Ectodermal cell (in vitro differentiated cells): ENCODE data around the gene CHSY1.

Source experiments
- H3K27ac ChIP-seq: 2 replicates; pipeline ENCODE4 v1.7.0; 2013; ENCODE audit warnings: mild to moderate bottlenecking, low read depth, low read length; ENCODE audit not compliant: insufficient read depth, poor library complexity, severe bottlenecking
- H3K27me3 ChIP-seq: 2 replicates; pipeline ENCODE4 v1.7.0; 2013; ENCODE audit warnings: mild to moderate bottlenecking, low read length; ENCODE audit not compliant: insufficient read depth, control insufficient read depth, poor library complexity, severe bottlenecking
- H3K36me3 ChIP-seq: one replicate; pipeline ENCODE4 v1.7.0; 2013; ENCODE audit warnings: low read length; ENCODE audit not compliant: control insufficient read depth, insufficient read depth
- H3K4me1 ChIP-seq: one replicate; pipeline ENCODE4 v1.7.0; 2013; ENCODE audit warnings: low read length; ENCODE audit not compliant: control insufficient read depth, insufficient read depth
- H3K4me3 ChIP-seq: 2 replicates; pipeline ENCODE4 v1.7.0; 2013; ENCODE audit warnings: low read depth, low read length, control low read depth; ENCODE audit not compliant: insufficient read depth
- H3K9me3 ChIP-seq: 2 replicates; pipeline ENCODE4 v1.7.0; 2013; ENCODE audit warnings: mild to moderate bottlenecking, low read length, moderate library complexity; ENCODE audit not compliant: control insufficient read depth
- WGBS, 2 experiments: methylation state at CpG; one replicate each; pipeline ENCODE4 v1.1.7; 2013; ENCODE audit warnings: missing lambda C conversion rate in 2 of 2; 5-methylcytosine and 5-hydroxymethylcytosine counted together

CHSY1 gene

GRCh38 chr15:101153801-101154656, 97.8 kb downstream of the CHSY1 start:
- H3K4me3 ChIP-seq = no peak overlapping the region
- no peaks in the 10 kb centered on the region for H3K4me1 ChIP-seq
- H3K27ac ChIP-seq = no peak overlapping the region
- no peaks in the 10 kb centered on the region for H3K9me3 ChIP-seq
- H3K27me3 ChIP-seq = no peaks in the 10 kb centered on the region
- H3K36me3 ChIP-seq = no peaks in the 10 kb centered on the region
- WGBS, 2 experiments = 94 to 95% methylated on average over 19 of the region's 19 CpGs

DNA sequence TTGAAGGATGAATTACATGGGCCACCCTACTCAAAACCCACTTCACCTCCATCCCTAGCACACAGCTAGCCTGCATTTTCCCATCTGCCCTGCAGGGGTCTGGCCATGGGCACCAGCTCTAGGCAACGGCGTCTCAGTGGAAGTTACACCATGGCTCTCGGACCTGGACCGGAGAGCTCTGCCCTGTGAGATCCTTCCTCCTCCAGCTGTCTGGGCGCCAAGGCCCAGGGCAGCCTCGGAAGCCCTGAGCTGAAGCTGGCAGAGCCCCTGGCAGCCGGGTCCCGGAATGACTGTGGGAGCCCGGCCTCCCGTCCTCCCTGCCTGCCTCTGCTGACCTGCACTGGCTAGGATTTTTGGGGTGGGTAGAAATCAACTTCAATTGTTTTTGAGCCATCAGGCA, 98.9 kb downstream of the CHSY1 start:
- H3K4me3 ChIP-seq = no peak overlapping the region
- no peak overlapping the region for H3K27ac ChIP-seq
- H3K9me3 ChIP-seq = no peaks in the 10 kb centered on the region
- no peaks in the 10 kb centered on the region for H3K27me3 ChIP-seq
- H3K36me3 ChIP-seq = no peaks in the 10 kb centered on the region
- WGBS, 2 experiments = 81 to 89% methylated on average over 10 of the region's 10 CpGs
- no peaks in the 10 kb centered on the region for H3K4me1 ChIP-seq

GRCh38 chr15:101151288-101151687, 100.6 kb downstream of the CHSY1 start:
- Histone ChIP-seq H3K4me1 (no peaks in the 10 kb centered on the region), H3K9me3 (no peaks in the 10 kb centered on the region), H3K4me3 (no peak overlapping the region), H3K27ac (no peak overlapping the region), H3K27me3 (no peaks in the 10 kb centered on the region), H3K36me3 (no peaks in the 10 kb centered on the region)
- WGBS, 2 experiments = 92 to 93% methylated on average over 8 of the region's 8 CpGs

GRCh38 chr15:101150723-101151040, 101.2 kb downstream of the CHSY1 start:
- Histone ChIP-seq H3K27ac (no peak overlapping the region), H3K4me3 (no peak overlapping the region), H3K9me3 (no peaks in the 10 kb centered on the region), H3K27me3 (no peaks in the 10 kb centered on the region), H3K36me3 (no peaks in the 10 kb centered on the region), H3K4me1 (no peaks in the 10 kb centered on the region)
- 90 to 91% methylated on average over 7 of the region's 7 CpGs for whole genome bisulfite sequencing, 2 experiments

- Histone ChIP-seq H3K4me3 (no peak overlapping the region), H3K27ac (no peak overlapping the region), H3K9me3 (no peaks in the 10 kb centered on the region), H3K36me3 (no peaks in the 10 kb centered on the region), H3K4me1 (no peaks in the 10 kb centered on the region), H3K27me3 (no peaks in the 10 kb centered on the region)
- WGBS, 2 experiments = 93% methylated on average over 27 of the region's 27 CpGs
These were observed 101.8 kb downstream of the CHSY1 start for GRCh38 chr15:101149864-101150722.

GRCh38 chr15:101148881-101149664, 102.8 kb downstream of the CHSY1 start:
- Histone ChIP-seq H3K9me3 (no peaks in the 10 kb centered on the region), H3K36me3 (no peaks in the 10 kb centered on the region), H3K4me3 (no peak overlapping the region), H3K27me3 (no peaks in the 10 kb centered on the region), H3K4me1 (no peaks in the 10 kb centered on the region), H3K27ac (no peak overlapping the region)
- WGBS, 2 experiments = 91 to 92% methylated on average over 13 of the region's 13 CpGs

DNA sequence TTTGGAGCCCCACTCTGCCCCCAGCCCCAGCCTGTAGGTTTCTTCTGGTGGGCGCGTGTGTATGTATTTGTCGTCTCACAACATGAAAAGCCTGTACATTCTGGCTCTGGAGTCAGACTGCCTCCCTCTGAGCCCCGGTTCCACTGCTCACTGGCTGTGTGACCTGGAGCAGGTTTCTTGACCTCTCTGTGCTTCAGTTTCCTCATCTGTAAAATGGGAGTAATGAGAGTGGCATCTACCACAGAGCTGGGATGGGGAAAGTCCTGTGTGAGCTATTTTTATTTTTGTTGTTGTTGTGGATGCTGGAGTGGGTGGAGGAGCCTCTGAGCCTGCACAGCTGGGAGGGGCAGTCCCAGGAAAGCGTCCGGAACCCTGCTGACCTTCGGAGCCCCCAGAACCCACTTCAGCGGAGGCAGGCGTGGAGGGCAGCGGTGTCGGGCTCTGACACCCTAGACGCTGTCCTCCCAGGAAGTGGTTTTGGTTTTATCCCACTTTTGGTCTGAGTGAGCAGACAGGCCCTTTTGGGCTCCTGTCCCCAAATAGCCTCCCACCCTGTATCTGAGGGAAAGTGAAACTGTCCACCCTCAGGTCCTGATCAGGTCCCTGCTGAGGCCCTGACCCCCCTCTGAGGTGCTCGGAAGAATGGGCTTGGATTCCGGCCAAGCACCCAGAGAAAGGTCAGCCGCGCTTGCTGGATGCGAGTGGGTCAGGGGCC, 103.5 kb downstream of the CHSY1 start:
- H3K4me3 ChIP-seq = no peak overlapping the region
- 93 to 95% methylated on average over 17 of the region's 17 CpGs for WGBS, 2 experiments
- no peaks in the 10 kb centered on the region for H3K27me3 ChIP-seq
- H3K36me3 ChIP-seq = no peaks in the 10 kb centered on the region
- no peak overlapping the region for H3K27ac ChIP-seq
- H3K9me3 ChIP-seq = no peaks in the 10 kb centered on the region
- H3K4me1 ChIP-seq = no peaks in the 10 kb centered on the region

DNA sequence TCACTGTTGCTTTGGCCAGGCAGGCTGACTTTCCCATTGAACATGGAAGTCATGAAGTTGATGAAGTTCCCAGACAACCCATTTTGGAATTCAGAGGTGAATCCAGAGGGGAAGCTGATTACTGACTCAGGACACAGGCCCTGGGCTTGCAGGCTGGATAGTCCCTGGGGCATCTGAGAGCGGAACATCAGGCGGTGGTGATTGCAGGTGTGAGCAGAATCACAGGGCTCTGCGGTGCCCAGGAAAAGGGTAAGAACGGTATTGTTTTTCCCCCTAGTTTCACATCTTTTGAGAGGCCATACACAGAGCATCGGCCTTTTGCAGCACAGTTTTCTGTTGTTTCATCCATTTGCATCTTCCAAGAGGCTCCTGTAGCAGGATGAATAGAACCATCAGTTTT, 104.7 kb downstream of the CHSY1 start:
- 75 to 76% methylated on average over 5 of the region's 5 CpGs for WGBS, 2 experiments
- H3K36me3 ChIP-seq = no peaks in the 10 kb centered on the region

GRCh38 chr15:101146118-101146702, 105.6 kb downstream of the CHSY1 start:
- Histone ChIP-seq H3K9me3 (no peaks in the 10 kb centered on the region), H3K36me3 (no peaks in the 10 kb centered on the region), H3K4me3 (no peak overlapping the region), H3K4me1 (no peaks in the 10 kb centered on the region), H3K27me3 (no peaks in the 10 kb centered on the region), H3K27ac (no peak overlapping the region)
- WGBS, 2 experiments = 92 to 95% methylated on average over 8 of the region's 8 CpGs

More for the DNA sequence above, 104.7 kb downstream of the CHSY1 start:
- Histone ChIP-seq H3K4me1 (no peaks in the 10 kb centered on the region), H3K27ac (no peak overlapping the region), H3K27me3 (no peaks in the 10 kb centered on the region), H3K9me3 (no peaks in the 10 kb centered on the region), H3K4me3 (no peak overlapping the region)
